CD14-positive monocyte (primary cell): ENCODE data around the gene CNIH2. TPM values are rescaled to one million over a fixed set of nuclear protein-coding genes. Genes with fewer than 3 reads are reported as not detected.

Experiments
- DNase-seq, 3 donors: peaks; one replicate each; pipeline ENCODE4 v3.0.0-alpha.2; 2011 to 2022
- H2AFZ ChIP-seq: 2 replicates; pipeline ENCODE4 v1.6.0; 2012; ENCODE audit warnings: mild to moderate bottlenecking, low read depth, low read length, inconsistent platforms; ENCODE audit not compliant: insufficient read depth, poor library complexity, severe bottlenecking
- H3K27ac ChIP-seq, 2 donors: 1 replicate in 1 of 2; 2 replicates in 1 of 2; pipeline ENCODE4 v1.5.1; 2012 to 2013; ENCODE audit warnings: low read length in 2 of 2, control low read depth in 1 of 2, inconsistent platforms in 1 of 2, low read depth in 1 of 2, mild to moderate bottlenecking in 1 of 2
- H3K27me3 ChIP-seq, 2 donors: one replicate each; pipeline versions ENCODE4 v1.6.0 to v1.6.1; 2011 to 2013; ENCODE audit warnings: low read length in 2 of 2; ENCODE audit not compliant: control insufficient read depth in 2 of 2, insufficient read depth in 2 of 2
- H3K36me3 ChIP-seq, 2 donors: replicated peaks in 1 of 2; 1 replicate in 1 of 2; 2 replicates in 1 of 2; pipeline versions ENCODE4 v1.5.1 to v1.6.1; 2012 to 2013; ENCODE audit warnings: low read length in 2 of 2, control low read depth in 1 of 2, inconsistent platforms in 1 of 2, mild to moderate bottlenecking in 1 of 2; ENCODE audit not compliant: insufficient read depth in 2 of 2, control insufficient read depth in 1 of 2
- H3K4me1 ChIP-seq, 2 donors: 1 replicate in 1 of 2; 2 replicates in 1 of 2; pipeline versions ENCODE4 v1.5.1 to v1.6.1; 2012 to 2013; ENCODE audit warnings: low read length in 2 of 2, control low read depth in 1 of 2, inconsistent platforms in 1 of 2, mild to moderate bottlenecking in 1 of 2, moderate library complexity in 1 of 2; ENCODE audit not compliant: insufficient read depth in 2 of 2, control insufficient read depth in 1 of 2
- H3K4me2 ChIP-seq: replicated peaks from 2 replicates; pipeline ENCODE3; 2012; ENCODE audit warnings: low read length, moderate library complexity, mild to moderate bottlenecking; ENCODE audit not compliant: poor library complexity, severe bottlenecking; ENCODE audit errors: extremely low read depth
- H3K4me3 ChIP-seq, 3 experiments: fragments of 200-600 bp in 1 of 3; sonication (generic) in 1 of 3; replicated peaks in 1 of 3; 1 replicate in 2 of 3; 2 replicates in 1 of 3; pipeline ENCODE4 v1.5.1; 2011 to 2013; ENCODE audit warnings: low read length in 3 of 3, mild to moderate bottlenecking in 3 of 3, control low read depth in 2 of 3, low read depth in 2 of 3, inconsistent platforms in 1 of 3, moderate library complexity in 1 of 3
- H3K79me2 ChIP-seq: 2 replicates; pipeline ENCODE4 v1.6.0; 2012; ENCODE audit warnings: mild to moderate bottlenecking, control low read depth, inconsistent platforms, low read length, moderate library complexity; ENCODE audit not compliant: insufficient read depth
- H3K9ac ChIP-seq: 2 replicates; pipeline ENCODE4 v1.6.0; 2017; ENCODE audit warnings: low read length, mild to moderate bottlenecking; ENCODE audit not compliant: insufficient read depth, poor library complexity, severe bottlenecking
- H3K9me3 ChIP-seq, 2 donors: replicated peaks in 1 of 2; 1 replicate in 1 of 2; 2 replicates in 1 of 2; pipeline versions ENCODE4 v1.5.1 to v1.6.1; 2012 to 2013; ENCODE audit warnings: low read length in 2 of 2, control low read depth in 1 of 2; ENCODE audit not compliant: control insufficient read depth in 1 of 2, insufficient read depth in 1 of 2
- H4K20me1 ChIP-seq: 2 replicates; pipeline ENCODE4 v1.6.0; 2012; ENCODE audit warnings: mild to moderate bottlenecking, low read length, control low read depth, moderate library complexity; ENCODE audit not compliant: insufficient read depth
- H3K27ac Mint-ChIP-seq, 7 donors: one replicate each; pipeline ENCODE4 v1.8.0; 2020; ENCODE audit warnings: mild to moderate bottlenecking in 7 of 7, mixed read lengths in 7 of 7, moderate library complexity in 6 of 7, inconsistent platforms in 2 of 7
- H3K27me3 Mint-ChIP-seq, 3 donors: one replicate each; pipeline ENCODE4 v1.8.0; 2021 to 2022; ENCODE audit warnings: low read depth in 3 of 3, mild to moderate bottlenecking in 3 of 3, mixed read lengths in 3 of 3, moderate library complexity in 3 of 3, inconsistent platforms in 1 of 3
- H3K36me3 Mint-ChIP-seq, 2 donors: one replicate each; pipeline ENCODE4 v1.8.0; 2020; ENCODE audit warnings: mixed read lengths in 2 of 2, inconsistent platforms in 1 of 2, mild to moderate bottlenecking in 1 of 2
- H3K4me1 Mint-ChIP-seq: one replicate; pipeline ENCODE4 v1.8.0; 2020; ENCODE audit warnings: mild to moderate bottlenecking, mixed read lengths
- H3K4me3 Mint-ChIP-seq, 2 donors: one replicate each; pipeline ENCODE4 v1.8.0; 2020; ENCODE audit warnings: mild to moderate bottlenecking in 2 of 2, mixed read lengths in 2 of 2, moderate library complexity in 1 of 2
- H3K9me3 Mint-ChIP-seq, 7 donors: one replicate each; pipeline ENCODE4 v1.8.0; 2020 to 2022; ENCODE audit warnings: mixed read lengths in 7 of 7, mild to moderate bottlenecking in 6 of 7, moderate library complexity in 6 of 7, inconsistent platforms in 2 of 7
- WGBS: methylation state at CpG from one replicate; pipeline ENCODE4 v1.1.5; 2013; ENCODE audit warnings: missing lambda C conversion rate; ENCODE audit not compliant: insufficient coverage; 5-methylcytosine and 5-hydroxymethylcytosine counted together
- intact Hi-C, 2 donors: fragments of 100-400 bp; cut with micrococcal nuclease; formaldehyde crosslinking; loops; one replicate each; pipeline versions ENCODE4 v1.15.0 to v1.15.1; 2023
- polyA plus RNA-seq, 3 donors: library from polyadenylated mRNA; depleted of rRNA in 1 of 3; unstranded in 2 of 3; stranded (reverse) in 1 of 3; fragments of 300-500 nt in 2 of 3; fragments of >200 nt in 1 of 3; fragmentation: Illumina TruSeq in 2 of 3; gene quantifications; 1 replicate in 2 of 3; 2 replicates in 1 of 3; pipeline ENCODE4 v1.2.3, GENCODE V29; 2012 to 2021
- TF ChIP-seq, protein P1 (sequence below): fragments of 200-600 bp; IDR thresholded peaks from one replicate; pipeline ENCODE4 v1.8.0; 2022; ENCODE audit warnings: antibody characterized with exemption, mild to moderate bottlenecking

CNIH2 gene
- polyA plus RNA-seq, 3 donors = 1.2 TPM; not detected in 2

DNA sequence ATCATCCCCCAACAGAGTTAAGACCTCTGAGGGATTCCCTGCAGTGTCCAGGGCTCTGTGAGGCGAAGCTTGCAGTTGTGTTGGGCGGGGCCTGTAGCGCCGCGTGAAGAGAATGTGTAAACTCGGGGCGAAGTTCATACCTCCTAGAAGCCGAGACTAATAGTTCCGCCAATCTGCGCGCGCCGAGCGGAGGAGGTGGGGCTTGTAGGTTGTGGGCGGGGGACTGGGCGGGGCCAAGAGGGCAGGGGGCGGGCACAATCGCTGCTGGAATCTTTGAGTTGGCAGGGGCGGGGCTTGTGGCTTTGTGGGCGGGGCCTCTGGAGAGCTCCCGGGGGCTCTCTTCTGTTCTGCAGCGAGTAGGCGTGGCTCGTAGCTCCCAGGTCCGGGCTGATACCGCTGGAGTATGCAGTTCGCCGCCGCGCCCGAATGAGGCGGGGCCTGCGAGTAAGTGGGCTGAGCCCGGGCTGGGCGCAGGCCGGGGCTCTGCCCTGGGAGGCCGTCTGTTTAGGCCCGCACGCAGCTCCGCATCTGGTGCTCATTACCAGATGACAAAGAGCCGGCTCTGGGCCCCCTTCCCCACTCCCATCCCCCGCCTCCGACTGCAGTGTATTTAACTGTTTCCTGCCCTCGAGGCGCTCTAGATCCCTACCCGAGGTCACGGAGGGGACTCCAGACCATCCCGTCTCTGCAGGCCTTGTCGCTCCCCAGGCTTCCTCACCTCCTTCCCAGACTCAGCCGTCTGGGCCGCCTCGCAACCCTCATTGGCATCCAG is 34.8 kb downstream of the CNIH2 start:
- TF ChIP-seq, protein P1, sequence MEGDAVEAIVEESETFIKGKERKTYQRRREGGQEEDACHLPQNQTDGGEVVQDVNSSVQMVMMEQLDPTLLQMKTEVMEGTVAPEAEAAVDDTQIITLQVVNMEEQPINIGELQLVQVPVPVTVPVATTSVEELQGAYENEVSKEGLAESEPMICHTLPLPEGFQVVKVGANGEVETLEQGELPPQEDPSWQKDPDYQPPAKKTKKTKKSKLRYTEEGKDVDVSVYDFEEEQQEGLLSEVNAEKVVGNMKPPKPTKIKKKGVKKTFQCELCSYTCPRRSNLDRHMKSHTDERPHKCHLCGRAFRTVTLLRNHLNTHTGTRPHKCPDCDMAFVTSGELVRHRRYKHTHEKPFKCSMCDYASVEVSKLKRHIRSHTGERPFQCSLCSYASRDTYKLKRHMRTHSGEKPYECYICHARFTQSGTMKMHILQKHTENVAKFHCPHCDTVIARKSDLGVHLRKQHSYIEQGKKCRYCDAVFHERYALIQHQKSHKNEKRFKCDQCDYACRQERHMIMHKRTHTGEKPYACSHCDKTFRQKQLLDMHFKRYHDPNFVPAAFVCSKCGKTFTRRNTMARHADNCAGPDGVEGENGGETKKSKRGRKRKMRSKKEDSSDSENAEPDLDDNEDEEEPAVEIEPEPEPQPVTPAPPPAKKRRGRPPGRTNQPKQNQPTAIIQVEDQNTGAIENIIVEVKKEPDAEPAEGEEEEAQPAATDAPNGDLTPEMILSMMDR = no peak
- Mint-ChIP-seq H3K9me3 (peaks cover 0 to 2% (median 0%) of the 10 kb centered on the region in 7 donors), H3K27me3 (peaks cover 4 to 15% (median 15%) of the 10 kb centered on the region in 3 donors), H3K27ac (peak overlapping the region; percentile 96 to 99 (median 97)), H3K4me1 (peaks cover 31% of the 10 kb centered on the region), H3K36me3 (peaks cover 0 to 2% of the 10 kb centered on the region in 2 donors), H3K4me3 (peak overlapping the region; percentile 92 to 98)
- Histone ChIP-seq H3K4me1 (peaks cover 38 to 49% of the 10 kb centered on the region in 2 donors), H3K79me2 (no peaks in the 10 kb centered on the region), H4K20me1 (no peaks in the 10 kb centered on the region), H2AFZ (peak overlapping the region; percentile 85), H3K9me3 (no peaks in the 10 kb centered on the region), H3K36me3 (no peaks in the 10 kb centered on the region), H3K4me3 (peak overlapping the region; percentile 40 to 90 (median 69)), H3K4me2 (peak overlapping the region; percentile 90), H3K27me3 (no peaks in the 10 kb centered on the region), H3K9ac (peak overlapping the region; percentile 69), H3K27ac (peak overlapping the region; percentile 85 to 90)
- 3% methylated on average over 50 of the region's 52 CpGs for WGBS
- peak; percentile 94 to 97 (median 97) for DNase-seq
- intact Hi-C loops = loop anchor here (1.0 to 10.0 kb wide), 3 partner anchors 16 to 72 kb away; partner anchors contain the start of gene BRMS1 (in 1 of the 2)

DNA sequence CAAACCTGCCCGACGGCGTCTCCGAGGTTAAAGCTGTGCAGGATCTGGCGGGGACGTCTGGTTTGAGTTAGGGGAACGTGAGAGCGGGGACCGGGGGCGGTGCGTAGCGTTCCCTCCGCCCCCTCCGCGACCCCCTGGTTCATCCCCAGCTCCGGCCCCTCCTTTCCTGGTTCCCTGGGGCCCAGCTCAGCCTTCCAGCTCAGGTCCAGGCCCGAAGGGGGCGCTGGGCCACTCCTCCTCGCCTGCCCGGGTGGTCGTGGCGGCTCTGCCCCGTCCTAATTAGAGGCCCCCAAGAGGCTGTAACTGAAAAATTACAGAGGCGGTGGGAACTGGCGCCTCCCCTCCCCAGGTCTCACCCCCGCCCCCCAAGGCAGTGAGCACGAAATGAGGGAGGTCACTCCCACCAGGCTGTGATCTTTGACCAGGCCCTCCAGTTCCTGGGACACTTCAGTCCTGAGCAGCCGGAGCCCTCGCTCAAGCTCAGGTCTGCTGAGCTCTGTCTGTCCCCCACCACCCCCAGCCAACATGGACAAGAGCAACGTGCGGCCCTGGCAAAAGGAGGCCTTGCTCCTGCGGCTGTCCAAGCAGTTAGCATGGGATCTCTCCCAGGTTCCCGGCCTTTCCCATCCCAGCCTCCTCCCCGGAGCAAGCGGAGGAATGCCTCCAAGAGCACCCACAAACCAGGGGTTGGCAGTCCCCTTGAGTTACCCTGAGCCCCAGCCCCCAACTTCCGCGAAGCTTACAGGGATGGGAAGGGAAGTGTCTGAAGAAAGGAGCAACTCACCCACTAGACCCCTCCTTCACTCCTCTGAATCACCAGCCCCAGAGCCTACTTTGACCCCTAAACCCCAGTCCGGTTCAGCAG is 35.6 kb downstream of the CNIH2 start:
- peaks cover 0 to 2% (median 0%) of the 10 kb centered on the region in 7 donors for H3K9me3 Mint-ChIP-seq
- WGBS = 64% methylated on average over 31 of the region's 38 CpGs
- TF ChIP-seq, protein P1 = no peak
- intact Hi-C loops = loop anchor here (2.0 to 10.0 kb wide), 2 partner anchors 31 to 71 kb away; partner anchors contain the start of gene BRMS1 (in 1 of the 2)
- Histone ChIP-seq H3K4me3 (peak overlapping the region in 2 of 3 experiments; percentile 7 to 90), H3K4me2 (peak overlapping the region; percentile 90), H2AFZ (peak overlapping the region; percentile 79), H3K79me2 (no peaks in the 10 kb centered on the region), H3K9ac (peak overlapping the region; percentile 46), H4K20me1 (no peaks in the 10 kb centered on the region), H3K27ac (peak overlapping the region; percentile 20 to 79), H3K27me3 (no peaks in the 10 kb centered on the region), H3K4me1 (peaks cover 46 to 57% of the 10 kb centered on the region in 2 donors), H3K36me3 (no peaks in the 10 kb centered on the region), H3K9me3 (no peaks in the 10 kb centered on the region)
- peak overlapping the region; percentile 25 to 99 (median 89) for H3K27ac Mint-ChIP-seq
- H3K4me1 Mint-ChIP-seq = peaks cover 40% of the 10 kb centered on the region
- H3K4me3 Mint-ChIP-seq = peak overlapping the region; percentile 69 to 92
- DNase-seq = peak in 1 of 3 donors; percentile 21
- peaks cover 4 to 15% (median 15%) of the 10 kb centered on the region in 3 donors for H3K27me3 Mint-ChIP-seq
- H3K36me3 Mint-ChIP-seq = peaks cover 0 to 2% of the 10 kb centered on the region in 2 donors
